Spleen (tissue), 7 donors: ENCODE data around the gene TRMT44.

Experiments used
- POLR2A ChIP-seq, 3 donors: fragments of 450-650 bp; IDR thresholded peaks; one replicate each; pipeline ENCODE4 v1.5.1; 2017; ENCODE audit warnings: antibody characterized with exemption in 3 of 3, mild to moderate bottlenecking in 1 of 3
- POLR2AphosphoS5 ChIP-seq, 3 donors: sonication (generic); formaldehyde crosslinking; IDR thresholded peaks; one replicate each; pipeline ENCODE4 v1.5.1; 2017; ENCODE audit warnings: antibody characterized with exemption in 3 of 3
- TF ChIP-seq, protein P1 (sequence below), 11 experiments: fragments of 200-600 bp in 7 of 11; fragments of 450-650 bp in 4 of 11; sonication (generic) in 4 of 11; IDR thresholded peaks in 8 of 11; conservative IDR thresholded peaks in 3 of 11; 1 replicate in 7 of 11; 2 replicates in 4 of 11; pipeline versions ENCODE4 v1.4.0 to v1.8.0; 2016 to 2021; ENCODE audit warnings: antibody characterized with exemption in 11 of 11, inconsistent platforms in 4 of 11, mild to moderate bottlenecking in 1 of 11
- donor health status: DM: no; HTN: no; CAD: no; lungs with moderate emphysema.
- donor health status: DM: no; HTN: no; CAD: no.
- donor health status: DM: no; HTN: no; CAD: no.

- no peak for TF ChIP-seq POLR2AphosphoS5 (IDR thresholded peaks at IDR 0.05)
- TF ChIP-seq, protein P1, sequence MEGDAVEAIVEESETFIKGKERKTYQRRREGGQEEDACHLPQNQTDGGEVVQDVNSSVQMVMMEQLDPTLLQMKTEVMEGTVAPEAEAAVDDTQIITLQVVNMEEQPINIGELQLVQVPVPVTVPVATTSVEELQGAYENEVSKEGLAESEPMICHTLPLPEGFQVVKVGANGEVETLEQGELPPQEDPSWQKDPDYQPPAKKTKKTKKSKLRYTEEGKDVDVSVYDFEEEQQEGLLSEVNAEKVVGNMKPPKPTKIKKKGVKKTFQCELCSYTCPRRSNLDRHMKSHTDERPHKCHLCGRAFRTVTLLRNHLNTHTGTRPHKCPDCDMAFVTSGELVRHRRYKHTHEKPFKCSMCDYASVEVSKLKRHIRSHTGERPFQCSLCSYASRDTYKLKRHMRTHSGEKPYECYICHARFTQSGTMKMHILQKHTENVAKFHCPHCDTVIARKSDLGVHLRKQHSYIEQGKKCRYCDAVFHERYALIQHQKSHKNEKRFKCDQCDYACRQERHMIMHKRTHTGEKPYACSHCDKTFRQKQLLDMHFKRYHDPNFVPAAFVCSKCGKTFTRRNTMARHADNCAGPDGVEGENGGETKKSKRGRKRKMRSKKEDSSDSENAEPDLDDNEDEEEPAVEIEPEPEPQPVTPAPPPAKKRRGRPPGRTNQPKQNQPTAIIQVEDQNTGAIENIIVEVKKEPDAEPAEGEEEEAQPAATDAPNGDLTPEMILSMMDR (IDR thresholded peaks at IDR 0.05 in 8 of 11, conservative IDR thresholded peaks at IDR 0.05 in 3 of 11), result no peak
- TF ChIP-seq POLR2A (IDR thresholded peaks at IDR 0.05), result no peak
These were observed 23.8 kb downstream of the TRMT44 start for GRCh38 chr4:8464381-8464780.
